NCI-H187 treated with DMSO at 0.1 percent for 48 hours (cell line): Measurements from ENCODE around the gene ATXN2L.
"Not testable (repeated sequence)": the region's sequence is repeated elsewhere in the genome, so short reads cannot be mapped to it uniquely, and the experiment has no call there.

Experiments
- DNase-seq: peaks from one replicate; lab custom pipeline; 2025; lab: John Stamatoyannopoulos, UW

Gene ATXN2L

DNA sequence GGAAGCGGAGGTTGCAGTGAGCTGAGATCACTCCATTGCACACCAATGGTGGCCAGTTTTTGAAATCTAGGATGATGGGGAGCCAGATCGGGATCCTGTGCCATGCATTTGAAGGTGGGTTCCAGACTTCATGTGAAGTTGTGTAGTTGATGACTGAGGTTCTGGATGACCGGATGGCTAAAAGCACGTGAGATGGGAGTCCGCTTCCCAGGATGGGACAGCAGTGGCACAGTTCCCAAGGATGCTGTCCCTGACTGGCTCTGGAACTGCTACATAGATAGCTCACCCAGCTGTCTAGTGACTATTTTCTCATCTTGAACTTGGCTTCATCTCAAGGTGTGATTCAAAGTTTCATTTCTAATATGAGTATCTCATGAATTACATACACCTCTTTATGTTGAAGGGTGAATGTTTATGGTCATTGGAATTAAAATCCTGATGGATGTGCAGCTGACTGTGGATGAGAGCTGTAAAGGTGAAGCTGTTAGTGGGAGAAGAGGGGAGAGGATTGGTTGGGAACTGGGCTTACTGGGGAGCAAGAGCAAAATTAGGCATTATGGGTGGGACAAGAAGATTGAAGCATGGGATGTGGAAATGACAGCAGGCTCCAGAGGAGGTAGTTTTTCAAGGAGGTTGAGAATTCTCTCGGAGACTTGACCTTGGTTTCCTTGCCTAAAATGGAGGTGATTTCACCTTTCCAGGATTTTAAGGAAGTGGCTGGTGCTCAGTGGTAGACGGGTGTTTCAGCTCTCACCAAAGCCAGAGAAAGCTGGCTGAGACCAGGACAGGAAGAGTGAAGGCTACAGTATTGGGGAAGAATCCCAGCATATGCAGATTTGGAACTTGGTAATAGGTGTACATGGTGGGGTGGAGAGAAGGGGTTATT lies 15.1 kb downstream of the ATXN2L start:
- no peak for DNase-seq

DNA sequence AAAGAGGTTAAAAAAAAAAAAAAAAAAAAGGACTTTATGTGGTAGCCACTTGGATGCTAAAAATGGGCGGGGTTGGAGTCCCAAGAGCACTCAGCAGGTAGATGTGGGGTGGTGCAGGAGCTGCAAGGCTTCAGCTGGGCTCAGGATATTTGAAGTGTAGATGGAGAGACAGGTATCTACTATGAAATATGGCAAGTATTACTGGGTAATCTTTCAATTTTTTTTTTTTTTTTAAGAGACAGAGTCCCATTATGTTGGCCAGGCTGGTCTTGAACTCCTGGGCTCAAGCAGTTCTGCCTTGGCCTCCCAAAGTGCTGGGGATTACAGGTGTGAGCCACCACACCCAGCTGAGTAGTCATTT lies 15.7 kb downstream of the ATXN2L start:
- DNase-seq, result no peak

DNA sequence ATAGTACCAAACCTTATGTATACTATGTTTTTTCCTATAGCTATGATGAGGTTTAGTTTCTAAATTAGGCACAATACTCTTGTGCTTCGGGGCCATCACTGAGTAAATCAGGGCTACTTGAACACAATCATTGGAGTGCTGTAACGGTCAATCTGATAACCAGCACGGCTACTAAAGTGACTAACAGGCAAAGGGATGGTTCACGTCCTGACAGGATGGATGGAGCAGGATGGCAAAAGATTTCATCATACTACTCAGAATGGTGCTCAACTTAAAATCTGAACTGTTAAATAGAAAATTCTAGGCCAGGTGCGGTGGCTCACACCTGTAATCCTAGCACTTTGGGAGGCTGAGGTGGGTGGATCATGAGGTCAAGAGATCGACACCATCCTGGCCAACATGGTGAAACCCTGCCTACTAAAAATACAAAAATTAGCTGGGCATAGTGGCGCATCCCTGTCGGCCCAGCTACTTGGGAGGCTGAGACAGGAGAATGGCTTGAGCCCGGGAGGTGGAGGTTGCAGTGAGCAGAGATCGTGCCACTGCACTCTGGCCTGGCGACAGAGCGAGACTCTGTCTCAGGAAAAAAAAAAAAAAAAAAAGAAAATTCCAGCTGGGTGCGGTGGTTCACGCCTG lies 16.3 kb downstream of the ATXN2L start:
- DNase-seq, result no peak

DNA sequence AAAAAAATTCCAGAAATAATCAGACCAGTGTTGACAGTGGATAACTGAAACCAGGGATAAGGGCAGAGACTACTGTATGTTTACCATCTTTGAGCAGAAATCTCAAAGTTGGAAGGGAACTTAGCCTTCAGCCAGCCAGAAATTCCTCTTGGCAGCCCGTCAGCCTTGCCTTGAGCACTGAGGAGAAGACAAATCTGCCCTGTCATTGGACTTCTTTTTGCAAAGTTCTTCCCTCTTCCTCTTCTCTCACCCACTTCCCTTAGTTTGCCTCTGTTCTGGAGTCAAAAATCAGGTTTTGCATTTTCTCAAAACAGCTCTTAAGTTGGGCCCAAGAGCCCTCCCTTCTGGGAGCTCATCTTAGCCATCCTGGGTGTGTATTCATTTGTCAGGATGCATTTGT lies 17.1 kb downstream of the ATXN2L start:
- no peak for DNase-seq

DNA sequence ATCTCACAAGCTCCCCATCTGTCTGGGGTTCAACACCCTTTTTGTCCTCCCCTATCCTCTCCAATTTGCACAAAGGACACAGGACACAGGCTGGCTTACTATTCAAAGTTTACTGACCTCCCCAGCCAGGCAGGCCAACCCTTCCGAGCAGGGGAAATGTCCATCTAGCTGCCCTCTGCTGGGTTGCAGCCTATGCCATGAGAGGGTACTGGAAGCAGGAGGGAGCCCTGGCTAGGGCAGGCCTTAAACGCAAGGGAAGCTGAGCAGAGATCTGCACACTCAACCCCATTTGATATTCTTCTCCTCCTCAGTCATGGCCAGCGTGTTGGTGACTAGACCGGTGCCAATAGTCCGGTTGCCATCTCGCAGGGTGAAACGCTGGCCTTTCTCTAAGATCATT lies 19.9 kb downstream of the ATXN2L start:
- DNase-seq, result no peak

DNA sequence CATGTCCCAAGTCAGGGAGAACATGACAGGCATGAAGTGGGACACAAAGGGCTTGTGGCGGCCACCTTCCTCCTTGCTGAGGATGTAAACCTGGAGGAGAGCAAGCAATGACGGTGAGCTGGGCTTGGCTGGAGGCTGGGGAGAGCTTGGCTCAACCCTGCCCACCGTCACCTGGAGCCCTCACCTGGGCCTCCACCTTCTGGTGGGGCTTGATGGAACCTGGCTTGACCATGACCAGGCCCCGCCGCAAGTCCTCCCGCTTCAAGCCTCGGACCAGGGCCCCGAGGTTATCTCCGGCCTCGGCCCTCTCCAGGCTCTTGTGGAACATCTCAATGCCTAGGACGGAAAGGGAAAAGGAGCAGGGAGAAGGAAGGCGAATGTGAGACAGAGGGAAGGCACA lies 21.0 kb downstream of the ATXN2L start:
- no peak for DNase-seq

DNA sequence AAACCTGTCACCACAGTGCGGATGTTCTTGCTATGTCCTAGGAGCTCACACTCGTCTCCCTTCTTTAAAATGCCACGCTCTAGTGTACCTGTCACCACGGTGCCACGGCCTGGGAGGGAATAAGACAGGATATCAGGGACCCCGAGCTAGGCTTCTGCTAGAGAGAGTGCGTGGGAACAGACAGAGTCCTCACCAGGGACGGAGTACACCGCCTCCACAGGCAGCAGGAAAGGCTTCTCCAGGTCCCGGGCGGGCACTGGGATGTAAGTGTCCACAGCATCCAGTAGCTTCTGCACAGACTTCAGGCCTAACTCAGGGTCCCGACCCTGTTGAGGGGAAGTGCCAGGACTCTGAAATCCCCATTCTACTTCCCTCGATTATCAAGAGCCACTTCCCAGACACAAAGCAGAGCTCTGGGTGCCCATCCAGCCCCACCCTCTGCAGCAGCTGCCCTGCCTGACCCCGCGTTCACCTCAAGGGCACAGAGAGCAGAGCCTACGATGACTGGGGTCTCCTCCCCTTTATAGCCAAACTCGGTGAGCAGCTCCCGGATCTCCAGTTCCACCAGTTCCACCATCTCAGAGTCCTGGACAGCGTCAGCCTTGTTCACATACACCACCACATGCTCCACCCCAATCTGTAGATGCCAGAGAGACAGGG lies 21.6 kb downstream of the ATXN2L start:
- no peak for DNase-seq

DNA sequence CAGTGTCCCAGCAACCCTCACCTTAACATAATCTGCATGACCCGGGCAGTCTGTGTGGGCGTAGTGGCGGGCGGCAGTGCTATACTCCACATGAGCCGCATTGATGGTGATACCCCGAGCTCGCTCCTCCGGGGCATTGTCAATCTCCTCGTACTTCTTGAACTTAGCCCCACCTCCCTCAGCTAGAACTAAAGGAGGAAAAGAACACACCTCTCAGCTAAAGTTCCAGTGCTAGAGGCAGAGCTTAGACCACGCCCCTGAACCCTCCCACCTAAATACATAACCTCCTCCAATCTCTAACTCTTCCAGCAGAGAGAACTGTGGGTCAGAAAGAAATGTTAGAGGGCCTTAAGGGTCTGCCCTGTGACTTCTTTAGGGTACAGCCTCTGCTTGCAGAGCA lies 22.5 kb downstream of the ATXN2L start:
- no peak for DNase-seq

DNA sequence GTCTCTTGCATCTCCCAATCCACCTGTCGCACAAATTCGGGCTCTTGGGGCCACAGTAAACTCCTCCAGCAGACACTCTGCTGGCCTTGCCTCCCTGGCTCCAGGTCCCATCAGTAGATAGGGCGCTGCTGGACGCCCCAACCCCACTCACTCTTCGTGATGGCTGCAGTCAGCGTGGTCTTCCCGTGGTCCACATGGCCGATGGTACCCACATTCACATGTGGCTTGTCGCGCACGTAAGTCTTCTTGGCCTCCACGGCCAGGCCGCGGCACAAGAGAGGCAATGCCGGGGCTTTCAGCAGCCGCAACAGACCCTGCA lies 22.9 kb downstream of the ATXN2L start:
- DNase-seq, result no peak

DNA sequence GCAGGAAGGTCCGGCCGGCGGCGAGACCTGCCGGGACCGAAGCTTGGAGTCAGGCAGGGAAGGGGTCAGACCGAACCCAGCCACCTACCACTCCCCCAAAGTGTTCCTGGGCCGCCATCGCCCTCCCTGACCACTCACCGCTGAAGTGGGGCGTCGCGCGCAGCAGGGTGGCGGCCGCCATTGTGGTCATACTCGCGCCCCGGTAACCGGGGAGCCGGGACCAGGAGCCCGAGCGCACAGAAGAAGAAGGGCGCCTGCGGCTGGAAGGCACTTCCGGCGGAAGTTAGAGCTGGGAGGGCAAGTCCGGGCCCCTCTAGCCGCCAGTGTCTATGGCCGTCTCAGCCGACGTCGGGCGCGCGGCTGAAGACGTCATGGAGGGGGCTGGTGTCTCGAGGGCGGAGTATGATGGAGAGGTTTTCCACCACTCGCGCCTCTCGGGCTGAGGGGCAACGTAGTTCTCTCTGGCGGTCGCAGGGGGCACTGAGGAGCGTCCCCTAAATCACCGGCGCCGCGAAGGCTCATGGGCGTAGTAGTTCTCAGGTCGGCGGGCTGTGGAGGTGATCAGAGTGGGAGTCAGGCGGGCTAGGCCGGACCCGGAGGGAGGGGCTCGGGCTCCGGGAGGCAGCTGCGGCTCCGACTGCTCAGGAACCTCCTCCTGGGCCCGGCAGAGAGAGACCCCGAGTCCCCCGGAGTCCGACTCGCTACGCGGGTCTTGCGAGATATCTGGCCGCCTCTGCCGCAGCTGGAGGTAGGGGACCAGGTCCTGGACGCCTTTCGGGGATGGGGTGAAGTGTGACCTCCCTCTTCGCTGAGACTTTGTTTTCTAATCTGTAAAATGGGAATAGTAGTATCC lies 23.5 kb downstream of the ATXN2L start, which contains the start of gene TUFM:
TUFM (minus strand) TSS at position 269 of the 853 bp plus-strand sequence; CDS start at position 190, 79 bp downstream.
- DNase-seq, result peak; percentile 52

DNA sequence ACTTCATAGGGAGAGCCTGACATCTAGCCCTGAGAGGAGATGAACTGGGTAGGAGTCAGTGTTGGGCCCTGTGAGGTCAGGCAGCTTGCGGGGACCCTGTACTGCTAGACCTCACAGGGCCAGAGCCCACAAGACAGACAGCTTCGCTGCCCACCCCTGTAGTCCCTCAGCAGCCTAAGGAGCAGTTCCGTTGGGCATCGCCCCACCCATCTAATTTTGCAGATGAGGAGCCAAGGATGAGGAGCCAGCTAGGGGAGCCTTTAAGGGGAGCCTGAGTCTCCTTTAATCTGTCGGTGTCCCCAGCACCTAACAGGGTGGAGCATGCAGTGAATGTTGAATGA lies 24.1 kb downstream of the ATXN2L start:
- no peak for DNase-seq

DNA sequence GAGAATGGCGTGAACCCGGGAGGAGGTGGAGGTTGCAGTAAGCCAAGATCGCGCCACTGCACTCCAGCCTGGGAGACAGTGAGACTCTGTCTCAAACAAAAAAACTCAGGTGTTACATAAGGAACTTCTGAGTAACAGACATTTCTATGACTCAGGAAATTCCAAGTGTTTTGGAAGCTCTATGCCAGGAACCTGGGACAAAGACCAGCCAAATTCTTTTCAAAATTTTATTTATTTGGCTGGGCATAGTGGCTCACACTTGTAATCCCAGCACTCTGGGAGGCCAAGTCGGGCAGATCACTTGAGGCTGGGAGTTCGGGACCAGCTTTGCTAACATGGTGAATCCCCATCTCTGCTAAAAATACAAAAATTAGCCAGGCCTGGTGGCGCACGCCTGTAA lies 35.6 kb downstream of the ATXN2L start:
- no peak for DNase-seq

DNA sequence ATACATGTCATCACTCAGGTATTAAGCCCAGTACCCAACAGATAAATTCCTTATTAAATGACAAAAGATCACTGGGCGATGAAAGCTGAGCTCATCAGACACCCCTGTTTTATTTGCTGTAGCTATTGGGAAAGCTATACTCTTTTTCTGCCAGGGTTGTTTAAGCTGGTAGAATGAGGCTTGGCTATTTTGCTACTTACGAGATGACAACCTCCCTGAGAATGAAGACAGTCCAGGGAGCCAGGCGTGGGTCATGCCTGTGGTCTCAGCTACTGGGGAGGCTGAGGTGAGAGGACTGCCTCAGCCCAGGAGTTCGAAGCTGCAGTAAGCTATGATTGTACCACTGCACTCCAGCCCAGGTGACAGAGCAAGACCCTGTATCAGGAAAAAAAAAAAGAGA lies 36.5 kb downstream of the ATXN2L start:
- no peak for DNase-seq

DNA sequence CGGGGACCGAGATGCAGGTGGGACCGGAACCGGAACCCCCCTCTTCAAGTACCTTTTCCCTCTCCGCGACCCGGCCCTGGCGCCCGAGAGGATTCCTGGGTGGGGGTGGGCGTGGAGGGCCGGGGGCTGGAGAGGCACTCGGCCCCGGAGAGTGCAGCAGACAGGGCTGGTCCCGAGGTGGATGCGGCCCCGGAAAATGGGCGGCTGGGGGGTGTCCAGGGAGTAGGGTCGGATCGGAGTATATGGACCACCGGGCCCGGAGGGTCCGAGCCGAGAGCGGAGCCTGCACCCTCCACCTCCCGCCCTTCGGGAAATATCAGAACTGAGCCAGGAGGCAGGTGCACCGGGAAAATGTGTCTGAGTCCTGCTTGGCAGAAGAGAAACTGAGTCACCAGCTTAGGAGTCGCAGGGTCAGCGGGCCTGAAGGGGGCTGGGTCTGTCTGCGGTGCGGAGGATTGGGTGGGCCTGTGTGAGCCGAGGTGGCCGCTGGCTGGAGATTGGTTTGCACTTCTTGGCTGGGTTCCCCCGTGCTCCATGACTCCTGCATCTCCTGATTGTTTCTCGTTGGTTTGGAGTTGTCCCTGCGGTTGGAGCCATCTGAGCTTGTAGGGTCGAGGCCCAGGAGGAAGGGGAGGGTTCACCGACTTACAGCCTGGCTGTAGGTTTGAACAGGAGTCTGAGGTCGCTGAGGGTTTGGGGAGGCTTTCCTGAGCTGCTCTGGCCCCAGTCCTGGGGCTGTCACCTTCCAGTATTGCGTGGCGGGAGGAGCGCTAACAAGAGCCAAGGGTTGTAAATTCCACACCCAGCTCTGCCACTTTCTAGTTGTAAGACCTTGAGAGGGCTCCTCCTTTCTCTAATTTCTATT lies 41.4 kb downstream of the ATXN2L start:
- no peak for DNase-seq

DNA sequence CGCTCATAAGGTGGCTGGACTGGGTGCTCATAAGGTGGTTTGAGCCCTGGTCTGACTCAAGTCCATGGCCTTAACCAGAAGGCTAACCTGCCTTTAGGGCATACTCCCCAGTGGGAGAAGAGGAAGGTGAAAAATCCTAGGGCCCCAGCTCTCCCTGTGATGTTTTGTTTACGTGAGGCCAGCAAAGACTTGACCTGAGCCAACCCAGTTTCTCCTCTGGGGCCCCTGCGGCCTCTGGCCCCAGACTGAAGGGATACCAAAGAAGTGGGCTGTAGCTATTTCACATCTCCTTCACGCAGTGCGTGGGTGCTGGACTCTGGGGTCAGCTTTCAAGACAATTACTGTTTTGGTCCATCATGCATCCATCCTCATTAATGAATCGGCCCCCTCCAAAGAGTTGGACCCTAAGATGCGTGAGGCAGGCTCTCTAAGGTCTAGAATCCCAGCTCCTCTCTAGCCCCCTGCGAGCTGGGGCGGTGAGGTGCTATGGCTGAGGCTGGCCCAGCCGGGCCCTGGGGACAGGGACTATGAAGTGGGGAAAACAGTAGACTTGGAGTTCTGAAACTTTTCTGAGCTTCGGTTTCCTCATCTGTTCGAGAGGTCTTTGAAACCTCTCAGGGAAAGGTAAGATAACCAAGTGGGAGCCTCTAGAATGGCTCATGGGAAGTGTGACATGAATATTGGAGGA lies 42.3 kb downstream of the ATXN2L start:
- DNase-seq, result no peak

DNA sequence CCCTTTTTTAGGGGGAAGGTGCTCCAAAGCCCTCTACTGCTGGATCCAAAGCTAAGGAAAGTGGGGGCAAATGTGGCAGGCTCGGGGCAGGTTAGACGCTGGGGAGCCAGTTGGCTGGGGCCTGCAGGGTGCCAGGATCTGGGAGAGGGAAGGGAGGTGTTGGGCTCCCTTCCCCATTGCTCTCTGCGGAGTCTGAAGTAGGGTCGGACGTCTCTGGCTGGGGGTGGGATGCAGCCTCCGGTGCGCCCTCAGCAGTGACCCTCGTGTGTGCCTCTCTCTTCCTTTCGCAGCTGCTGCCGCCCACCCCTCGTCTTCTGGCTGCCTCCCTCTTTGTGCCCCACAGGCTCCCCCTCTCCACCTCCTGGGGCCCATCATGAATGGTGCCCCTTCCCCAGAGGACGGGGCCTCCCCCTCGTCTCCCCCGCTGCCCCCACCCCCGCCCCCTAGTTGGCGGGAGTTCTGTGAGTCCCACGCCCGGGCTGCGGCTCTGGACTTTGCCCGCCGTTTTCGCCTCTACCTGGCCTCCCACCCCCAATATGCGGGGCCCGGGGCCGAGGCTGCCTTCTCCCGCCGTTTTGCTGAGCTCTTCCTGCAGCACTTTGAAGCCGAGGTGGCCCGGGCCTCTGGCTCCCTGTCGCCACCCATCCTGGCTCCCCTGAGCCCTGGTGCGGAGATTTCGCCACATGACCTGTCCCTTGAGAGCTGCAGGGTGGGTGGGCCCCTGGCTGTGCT lies 43.1 kb downstream of the ATXN2L start:
- DNase-seq, result no peak

DNA sequence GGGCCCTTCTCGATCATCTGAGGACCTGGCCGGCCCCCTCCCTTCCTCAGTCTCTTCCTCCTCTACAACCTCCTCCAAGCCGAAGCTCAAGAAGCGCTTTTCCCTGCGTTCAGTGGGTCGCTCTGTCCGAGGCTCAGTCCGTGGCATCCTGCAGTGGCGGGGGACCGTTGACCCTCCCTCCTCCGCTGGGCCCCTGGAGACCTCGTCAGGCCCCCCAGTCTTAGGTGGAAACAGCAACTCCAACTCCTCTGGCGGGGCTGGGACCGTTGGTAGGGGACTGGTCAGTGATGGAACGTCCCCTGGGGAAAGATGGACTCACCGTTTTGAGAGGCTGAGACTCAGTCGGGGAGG lies 43.6 kb downstream of the ATXN2L start:
- no peak for DNase-seq

DNA sequence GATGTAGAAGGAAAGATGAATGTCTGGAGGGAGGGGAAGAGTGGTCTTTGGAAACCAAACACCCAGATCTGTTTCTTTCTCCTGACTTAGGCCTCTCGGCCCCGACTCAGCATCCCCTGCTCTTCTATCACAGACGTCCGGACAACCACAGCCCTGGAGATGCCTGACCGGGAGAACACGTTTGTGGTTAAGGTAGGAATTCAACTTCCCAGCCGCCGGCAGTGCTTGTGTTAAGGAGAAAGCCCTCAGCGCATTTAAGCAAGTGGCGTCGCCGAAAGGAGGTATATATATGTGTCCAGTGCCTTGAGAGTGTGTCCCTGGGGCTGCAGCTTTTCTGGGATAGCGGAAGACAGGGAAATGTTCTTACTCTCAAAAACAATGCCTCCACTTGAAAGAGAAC lies 44.4 kb downstream of the ATXN2L start:
- no peak for DNase-seq

DNA sequence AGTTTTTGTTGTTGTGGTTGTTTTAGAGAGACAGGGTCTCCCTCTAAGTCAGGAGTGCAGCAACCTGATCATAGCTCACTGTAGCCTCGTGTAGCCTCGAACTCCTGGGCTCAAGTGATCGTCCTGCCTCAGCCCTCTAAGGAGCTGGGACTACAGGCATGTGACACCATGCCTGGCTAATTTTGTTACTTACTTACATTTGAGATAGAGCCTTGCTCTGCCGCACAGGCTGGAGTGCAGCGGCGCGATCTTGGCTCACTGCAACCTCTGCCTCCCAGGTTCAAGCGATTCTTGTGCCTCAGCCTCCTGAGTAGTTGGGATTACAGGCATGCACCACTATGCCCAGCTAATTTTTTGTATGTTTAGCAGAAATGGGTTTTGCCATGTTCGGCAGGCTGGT lies 44.8 kb downstream of the ATXN2L start:
- not testable (repeated sequence) for DNase-seq

DNA sequence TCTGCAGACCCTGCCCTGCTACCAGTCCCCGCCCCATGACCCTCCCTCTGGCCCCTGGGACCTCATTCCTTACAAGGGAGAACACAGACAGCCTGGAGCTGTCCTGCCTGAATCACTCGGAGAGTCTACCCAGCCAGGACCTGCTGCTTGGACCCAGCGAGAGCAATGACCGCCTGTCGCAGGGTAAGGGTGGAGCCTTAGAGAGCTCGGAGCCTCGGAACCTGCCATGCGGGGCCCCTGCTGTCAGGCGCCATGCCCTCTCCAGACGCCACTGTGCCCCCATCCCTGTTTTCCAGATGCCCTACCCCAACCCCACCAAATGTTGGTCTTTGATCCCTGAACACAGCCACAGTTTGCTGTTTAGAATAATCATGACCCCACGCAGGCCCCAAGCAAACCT lies 46.4 kb downstream of the ATXN2L start:
- no peak for DNase-seq
